Adrenal gland (tissue), 12 donors: ENCODE measurements around the gene ELOB. TPM values are rescaled to one million over a fixed set of nuclear protein-coding genes. Genes with fewer than 3 reads are reported as not detected.

ENCODE experiments used
- DNase-seq, 7 donors: peaks; one replicate each; pipeline ENCODE4 v3.0.0-alpha.2; 2019 to 2020
- H3K27ac ChIP-seq, 5 donors: fragments of 200-600 bp; sonication (generic) in 4 of 5; 1 replicate in 3 of 5; 2 replicates in 2 of 5; pipeline versions ENCODE4 v1.5.1 to v1.8.0; 2016 to 2020; ENCODE audit warnings: mild to moderate bottlenecking in 1 of 5
- H3K27me3 ChIP-seq: fragments of 200-600 bp; 2 replicates; pipeline ENCODE4 v1.8.0; 2021
- H3K36me3 ChIP-seq, 2 donors: fragments of 200-600 bp; replicated peaks in 1 of 2; 1 replicate in 1 of 2; 2 replicates in 1 of 2; pipeline versions ENCODE4 v1.5.1 to v1.8.0; 2018 to 2022
- H3K4me1 ChIP-seq, 2 donors: fragments of 200-600 bp; replicated peaks in 1 of 2; 1 replicate in 1 of 2; 2 replicates in 1 of 2; pipeline versions ENCODE4 v1.5.1 to v1.8.0; 2018 to 2021
- H3K4me3 ChIP-seq, 4 donors: fragments of 200-600 bp; sonication (generic) in 3 of 4; one replicate each; pipeline ENCODE4 v1.5.1; 2016 to 2018
- H3K9me3 ChIP-seq, 3 donors: fragments of 200-600 bp; sonication (generic) in 1 of 3; replicated peaks in 1 of 3; 1 replicate in 2 of 3; 2 replicates in 1 of 3; pipeline versions ENCODE4 v1.5.1 to v1.8.0; 2016 to 2021
- CTCF ChIP-seq, 6 experiments: fragments of 450-650 bp in 4 of 6; fragments of 200-600 bp in 2 of 6; sonication (generic) in 1 of 6; IDR thresholded peaks; 1 replicate in 5 of 6; 2 replicates in 1 of 6; pipeline versions ENCODE4 v1.5.1 to v1.8.0; 2016 to 2021; ENCODE audit warnings: antibody characterized with exemption in 6 of 6, mild to moderate bottlenecking in 2 of 6, moderate library complexity in 1 of 6
- POLR2A ChIP-seq, 2 donors: fragments of 450-650 bp; IDR thresholded peaks; one replicate each; pipeline ENCODE4 v1.6.1; 2017; ENCODE audit warnings: antibody characterized with exemption in 2 of 2, mild to moderate bottlenecking in 2 of 2, moderate library complexity in 1 of 2
- WGBS, 4 donors: extraction: QIAGEN DNeasy Blood & Tissue Kit in 2 of 4; methylation state at CpG; one replicate each; pipeline versions ENCODE4 v1.1.5 to v1.1.7; 2013 to 2017; 5-methylcytosine and 5-hydroxymethylcytosine counted together
- intact Hi-C, 2 donors: fragments of 100-400 bp; cut with DNase I; formaldehyde crosslinking; loops; one replicate each; pipeline versions ENCODE4 v1.14.1 to v1.15.0; 2022 to 2023
- polyA plus RNA-seq, 3 donors: library from polyadenylated mRNA; stranded (reverse); fragments of 200-250 nt in 2 of 3; fragments of 350-450 nt in 1 of 3; fragmentation: Illumina TruSeq in 1 of 3; extraction: RNeasy Lipid Tissue Mini Kit (QIAGEN cat#74804) in 1 of 3; gene quantifications; one replicate each; pipeline ENCODE4 v1.2.3, GENCODE V29; 2013 to 2014
- total RNA-seq, 9 donors: library from RNA; depleted of rRNA in 4 of 9; stranded (reverse); fragments of >200 nt in 4 of 9; fragments of 120-200 nt in 1 of 9; fragmentation: NEBNext Ultra II Directional in 1 of 9; extraction: Animal tissue kit (Norgen Biotek cat#: 25700) in 1 of 9; gene quantifications; one replicate each; pipeline versions ENCODE4 v1.1.0 to v1.2.4, GENCODE V29; 2013 to 2023
- donor health status: healthy with polysubstance abuse.
- donor health status: Bipolar disorder and iron deficiency.
- donor health status: DM: yes; HTN: yes; CAD: no.
- donor health status: DM: no; HTN: no; CAD: no.
- donor health status: DM: no; HTN: no; CAD: no.
- donor health status: DM: yes; HTN: yes; CAD: no.

ELOB gene
- total and polyA plus RNA-seq, 12 donors = 72.7 to 1,030 (median 361) TPM

DNA sequence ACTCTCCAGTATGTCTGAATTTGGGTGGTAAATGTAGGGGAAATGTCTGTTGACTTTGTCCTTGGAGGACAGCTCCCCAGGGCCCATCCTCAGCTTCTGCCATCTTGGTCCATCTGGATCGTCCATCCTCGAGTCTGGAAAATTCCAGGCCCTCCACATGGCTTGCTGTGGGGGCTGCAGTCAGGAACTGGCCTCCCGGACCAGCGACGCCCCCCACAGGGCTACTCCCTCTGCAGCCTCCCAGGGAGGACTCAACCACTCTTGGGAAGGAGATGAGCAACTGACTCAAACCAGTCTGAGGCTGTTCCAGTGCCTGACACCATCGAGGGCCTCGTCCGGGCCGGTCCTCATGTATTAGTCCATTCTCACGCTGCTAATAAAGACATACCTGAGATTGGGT lies 47.5 kb upstream of the ELOB start:
- no peak for DNase-seq
- H3K4me1 ChIP-seq = no peaks in the 10 kb centered on the region
- intact Hi-C loops = no loop called here
- no peak overlapping the region for H3K27ac ChIP-seq
- no peaks in the 10 kb centered on the region for H3K9me3 ChIP-seq
- H3K27me3 ChIP-seq = no peaks in the 10 kb centered on the region
- WGBS, 4 donors = 77 to 84% (median 80%) methylated on average over 7 to 10 of the region's 10 CpGs
- H3K4me3 ChIP-seq = no peak overlapping the region
- TF ChIP-seq POLR2A (IDR thresholded peaks at IDR 0.05) (no peak), CTCF (IDR thresholded peaks at IDR 0.05) (no peak)
- no peaks in the 10 kb centered on the region for H3K36me3 ChIP-seq

GRCh38 chr16:2822496-2822895 lies 45.4 kb upstream of the ELOB start:
- WGBS, 4 donors = 55 to 71% (median 62%) methylated on average over 4 of the region's 4 CpGs
- no peaks in the 10 kb centered on the region for H3K27me3 ChIP-seq
- no peaks in the 10 kb centered on the region for H3K4me1 ChIP-seq
- DNase-seq = no peak
- H3K4me3 ChIP-seq = no peak overlapping the region
- intact Hi-C loops = no loop called here
- H3K9me3 ChIP-seq = no peaks in the 10 kb centered on the region
- TF ChIP-seq POLR2A (IDR thresholded peaks at IDR 0.05) = no peak
- TF ChIP-seq CTCF (IDR thresholded peaks at IDR 0.05) = no peak
- H3K27ac ChIP-seq = no peak overlapping the region
- H3K36me3 ChIP-seq = no peaks in the 10 kb centered on the region

- intact Hi-C loops = no loop called here
These were observed 45.0 kb upstream of the ELOB start for GRCh38 chr16:2822158-2822495.

DNA sequence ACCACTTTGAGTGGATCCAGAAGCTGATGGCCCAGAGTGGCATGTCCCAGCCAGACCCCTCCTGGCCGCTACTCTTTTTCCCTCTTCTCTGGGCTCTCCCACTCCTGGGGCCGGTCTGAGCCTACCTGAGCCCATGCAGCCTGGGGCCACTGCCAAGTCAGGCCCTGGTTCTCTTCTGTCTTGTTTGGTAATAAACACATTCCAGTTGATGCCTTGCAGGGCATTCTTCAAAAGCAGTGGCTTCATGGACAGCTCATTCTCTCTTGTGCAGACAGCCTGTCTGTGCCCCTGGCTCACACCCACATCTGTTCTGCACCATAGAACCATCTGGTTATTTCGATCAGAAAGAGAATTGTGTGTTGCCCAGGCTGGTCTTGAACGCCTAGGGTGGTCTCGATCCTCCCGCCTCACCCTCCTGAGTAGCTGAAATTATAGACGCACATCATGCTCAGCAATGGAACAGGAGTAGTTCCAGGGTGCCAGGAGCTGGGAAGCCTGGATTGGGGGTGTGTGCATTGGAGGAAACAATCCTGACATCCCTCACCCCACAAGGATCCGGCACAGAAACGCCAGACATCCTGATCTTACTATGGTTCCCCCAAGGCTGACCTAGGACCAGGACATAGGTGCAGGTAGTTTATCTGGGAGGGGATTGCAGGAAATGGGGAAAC lies 44.5 kb upstream of the ELOB start:
- intact Hi-C loops = no loop called here
- Histone ChIP-seq H3K36me3 (no peaks in the 10 kb centered on the region), H3K4me1 (no peaks in the 10 kb centered on the region), H3K4me3 (no peak overlapping the region), H3K9me3 (no peaks in the 10 kb centered on the region), H3K27me3 (no peaks in the 10 kb centered on the region), H3K27ac (no peak overlapping the region)
- peak in 1 of 7 donors; percentile 2 for DNase-seq
- WGBS, 4 donors = 58 to 75% (median 66%) methylated on average over 9 of the region's 9 CpGs
- no peak for TF ChIP-seq CTCF (IDR thresholded peaks at IDR 0.05)
- TF ChIP-seq POLR2A (IDR thresholded peaks at IDR 0.05) = no peak

More at GRCh38 chr16:2822158-2822495, 45.0 kb upstream of the ELOB start:
- no peak overlapping the region for H3K4me3 ChIP-seq
- no peaks in the 10 kb centered on the region for H3K36me3 ChIP-seq
- no peaks in the 10 kb centered on the region for H3K4me1 ChIP-seq
- DNase-seq = peak in 1 of 7 donors; percentile 2
- TF ChIP-seq POLR2A (IDR thresholded peaks at IDR 0.05) (no peak), CTCF (IDR thresholded peaks at IDR 0.05) (no peak)
- WGBS, 4 donors = 64 to 75% (median 72%) methylated on average over 8 of the region's 8 CpGs
- H3K27me3 ChIP-seq = no peaks in the 10 kb centered on the region
- no peaks in the 10 kb centered on the region for H3K9me3 ChIP-seq
- no peak overlapping the region for H3K27ac ChIP-seq
